PC-9 (cell line): ENCODE measurements around the gene RAD50. TPM values are rescaled to one million over a fixed set of nuclear protein-coding genes. Genes with fewer than 3 reads are reported as not detected.

ENCODE experiments used
- BruUV-seq: library from RNA; stranded (reverse); fragments of 400-500 nt; replicated peaks from 2 replicates; lab custom pipeline; 2021; lab: Mats Ljungman, UMichigan
- CTCF ChIA-PET: fragments of 300-600 bp; sonication (Branson Sonifier 250); formaldehyde crosslinking; loops from one replicate; lab custom pipeline; 2022; ENCODE audit warnings: antibody characterized with exemption; lab: Charles Lee
- POLR2A ChIA-PET: fragments of 300-600 bp; sonication (Branson Sonifier 250); formaldehyde crosslinking; loops from one replicate; lab custom pipeline; 2022; ENCODE audit warnings: antibody characterized with exemption; ENCODE audit not compliant: unreplicated experiment; lab: Charles Lee
- DNase-seq, 2 experiments: peaks; one replicate each; pipeline versions ENCODE4 v3.0.0 to v3.0.0-alpha.2; 2015 to 2022; ENCODE audit warnings: mixed read lengths in 1 of 2
- H2AFZ ChIP-seq: fragments of 200-600 bp; sonication (generic); 2 replicates; pipeline ENCODE4 v1.8.1; 2017; ENCODE audit warnings: antibody characterized with exemption
- H3F3A ChIP-seq: fragments of 200-600 bp; sonication (generic); 2 replicates; pipeline ENCODE4 v1.8.1; 2017; ENCODE audit warnings: antibody characterized with exemption, mild to moderate bottlenecking, low read depth; ENCODE audit not compliant: insufficient read depth
- H3K27ac ChIP-seq: fragments of 200-600 bp; sonication (generic); 2 replicates; pipeline ENCODE4 v1.6.1; 2016; ENCODE audit warnings: mixed run types
- H3K27me3 ChIP-seq: fragments of 200-600 bp; sonication (generic); 2 replicates; pipeline ENCODE4 v1.6.1; 2016; ENCODE audit warnings: low read depth, mixed run types; ENCODE audit not compliant: insufficient read depth
- H3K36me3 ChIP-seq: fragments of 200-600 bp; sonication (generic); 2 replicates; pipeline ENCODE4 v1.6.1; 2016; ENCODE audit warnings: low read depth, mixed run types
- H3K4me1 ChIP-seq: fragments of 200-600 bp; sonication (generic); replicated peaks from 2 replicates; pipeline ENCODE4 v1.6.1; 2016; ENCODE audit warnings: mixed run types; ENCODE audit not compliant: insufficient read depth
- H3K4me2 ChIP-seq: fragments of 200-600 bp; sonication (generic); 2 replicates; pipeline ENCODE4 v1.6.1; 2017; ENCODE audit warnings: mixed run types
- H3K4me3 ChIP-seq: fragments of 200-600 bp; sonication (generic); 2 replicates; pipeline ENCODE4 v1.6.1; 2016; ENCODE audit warnings: mixed run types
- H3K79me2 ChIP-seq: fragments of 200-600 bp; sonication (generic); 2 replicates; pipeline ENCODE4 v1.6.1; 2017; ENCODE audit warnings: low read depth, mixed run types
- H3K9me2 ChIP-seq: fragments of 200-600 bp; sonication (generic); 2 replicates; pipeline ENCODE4 v1.8.1; 2017; ENCODE audit warnings: mild to moderate bottlenecking; ENCODE audit not compliant: insufficient read depth
- H3K9me3 ChIP-seq: fragments of 200-600 bp; sonication (generic); 2 replicates; pipeline ENCODE4 v1.8.1; 2016; ENCODE audit warnings: low read depth; ENCODE audit not compliant: insufficient read depth
- H4K20me1 ChIP-seq: fragments of 200-600 bp; sonication (generic); 2 replicates; pipeline ENCODE4 v1.8.1; 2017; ENCODE audit not compliant: insufficient read depth
- CTCF ChIP-seq: fragments of 200-600 bp; sonication (generic); conservative IDR thresholded peaks from 2 replicates; pipeline ENCODE4 v1.6.1; 2017; ENCODE audit warnings: mixed run types, antibody characterized with exemption, mild to moderate bottlenecking, moderate library complexity
- EZH2 ChIP-seq: fragments of 200-600 bp; sonication (generic); IDR thresholded peaks from 2 replicates; pipeline ENCODE4 v1.8.0; 2017; ENCODE audit warnings: antibody characterized with exemption, low read depth
- intact Hi-C: fragments of 100-400 bp; cut with micrococcal nuclease; formaldehyde crosslinking; loops from one replicate; pipeline ENCODE4 v1.10.0; 2022; ENCODE audit not compliant: unreplicated experiment
- total RNA-seq: library from RNA; stranded (reverse); gene quantifications from 2 replicates; pipeline ENCODE4 v1.2.3, GENCODE V29; 2021

The RAD50 gene
- total RNA-seq, 1 experiment from 2014 or later: 42.2 TPM

GRCh38 chr5:132648355-132648754, 91.6 kb downstream of the RAD50 start:
- Histone ChIP-seq H3K79me2 (no peaks in the 10 kb centered on the region), H3K27ac (no peak overlapping the region), H4K20me1 (no peaks in the 10 kb centered on the region), H3K9me3 (0 out of 2 replicates have a peak, but pooled peaks cover 4% of the 10 kb centered on the region), H3F3A (peaks cover 7% of the 10 kb centered on the region; the same call in 1 of the 2 replicates), H2AFZ (no peak overlapping the region), H3K9me2 (no peaks in the 10 kb centered on the region; the same call in 1 of the 2 replicates), H3K4me2 (no peak overlapping the region), H3K4me3 (no peak overlapping the region), H3K27me3 (no peaks in the 10 kb centered on the region), H3K4me1 (no peaks in the 10 kb centered on the region), H3K36me3 (no peaks in the 10 kb centered on the region)
- DNase-seq: no peak
- intact Hi-C loops: no loop called here
- POLR2A ChIA-PET: no interaction called here
- TF ChIP-seq EZH2: no peak
- TF ChIP-seq CTCF: no peak
- CTCF ChIA-PET: interaction anchor here (0.6 kb wide), 1 partner anchor 29 kb away, joined by 3 read pairs; no protein-coding TSS in a partner anchor
- no TSS peak for BruUV-seq

- DNase-seq: no peak
- POLR2A ChIA-PET: interaction anchor here (0.6 kb wide), 1 partner anchor 167 kb away, joined by 4 read pairs; no protein-coding TSS in a partner anchor
- intact Hi-C loops: no loop called here
Observed at GRCh38 chr5:132651838-132652469, 95.2 kb downstream of the RAD50 start.

GRCh38 chr5:132653716-132654115, 96.9 kb downstream of the RAD50 start:
- H3K79me2 ChIP-seq: no peaks in the 10 kb centered on the region
- no peak for DNase-seq
- H3K4me2 ChIP-seq: no peak overlapping the region
- intact Hi-C loops: no loop called here
- ChIA-PET CTCF (no interaction called here), POLR2A (no interaction called here)
- no peak overlapping the region for H3K27ac ChIP-seq
- no peaks in the 10 kb centered on the region for H3K4me1 ChIP-seq
- H3K4me3 ChIP-seq: no peak overlapping the region
- no peaks in the 10 kb centered on the region for H3K27me3 ChIP-seq
- TF ChIP-seq EZH2: no peak
- TF ChIP-seq CTCF: no peak
- H2AFZ ChIP-seq: no peak overlapping the region
- no peaks in the 10 kb centered on the region; the same call in 1 of the 2 replicates for H3K9me2 ChIP-seq
- no peaks in the 10 kb centered on the region for H4K20me1 ChIP-seq
- 0 out of 2 replicates have a peak, but pooled peaks cover 4% of the 10 kb centered on the region for H3K9me3 ChIP-seq
- H3K36me3 ChIP-seq: no peaks in the 10 kb centered on the region
- no peaks in the 10 kb centered on the region for H3F3A ChIP-seq
- BruUV-seq: no TSS peak

More at GRCh38 chr5:132651838-132652469, 95.2 kb downstream of the RAD50 start:
- H3K4me3 ChIP-seq: no peak overlapping the region
- H3K27ac ChIP-seq: no peak overlapping the region
- CTCF ChIA-PET: no interaction called here
- no peak overlapping the region for H2AFZ ChIP-seq
- TF ChIP-seq EZH2: no peak
- no peak for TF ChIP-seq CTCF
- H3K27me3 ChIP-seq: no peaks in the 10 kb centered on the region
- no peaks in the 10 kb centered on the region for H3F3A ChIP-seq
- no peak overlapping the region for H3K4me2 ChIP-seq
- no peaks in the 10 kb centered on the region for H3K36me3 ChIP-seq
- 0 out of 2 replicates have a peak, but pooled peaks cover 4% of the 10 kb centered on the region for H3K9me3 ChIP-seq
- no TSS peak for BruUV-seq
- H3K79me2 ChIP-seq: no peaks in the 10 kb centered on the region
- no peaks in the 10 kb centered on the region for H4K20me1 ChIP-seq
- H3K9me2 ChIP-seq: no peaks in the 10 kb centered on the region; the same call in 1 of the 2 replicates
- no peaks in the 10 kb centered on the region for H3K4me1 ChIP-seq
